Stomach (tissue), 9 donors: ENCODE measurements around the gene UBD. TPM values are rescaled to one million over a fixed set of nuclear protein-coding genes. Genes with fewer than 3 reads are reported as not detected.

Experiments used
- DNase-seq, 2 donors: peaks; one replicate each; pipeline versions ENCODE4 v3.0.0 to v3.0.0-alpha.2; 2013 to 2019
- H3K27ac ChIP-seq, 5 donors: fragments of 200-600 bp in 4 of 5; sonication (generic) in 4 of 5; one replicate each; pipeline ENCODE4 v1.5.1; 2013 to 2019; ENCODE audit warnings: mild to moderate bottlenecking in 1 of 5, moderate library complexity in 1 of 5
- H3K27me3 ChIP-seq, 3 donors: fragments of 200-600 bp; sonication (generic); one replicate each; pipeline ENCODE4 v1.5.1; 2017 to 2019; ENCODE audit warnings: mixed run types in 1 of 3
- H3K36me3 ChIP-seq, 4 donors: fragments of 200-600 bp; sonication (generic); 1 replicate in 3 of 4; 2 replicates in 1 of 4; pipeline ENCODE4 v1.5.1; 2016 to 2019
- H3K4me1 ChIP-seq, 4 donors: fragments of 200-600 bp; sonication (generic); one replicate each; pipeline ENCODE4 v1.5.1; 2016 to 2019
- H3K4me3 ChIP-seq, 4 donors: fragments of 200-600 bp; sonication (generic) in 3 of 4; one replicate each; pipeline ENCODE4 v1.5.1; 2016 to 2019; ENCODE audit warnings: mild to moderate bottlenecking in 1 of 4
- H3K9me3 ChIP-seq, 4 donors: fragments of 200-600 bp; sonication (generic); one replicate each; pipeline ENCODE4 v1.5.1; 2016 to 2019
- CTCF ChIP-seq, 7 experiments: fragments of 450-650 bp in 4 of 7; fragments of 200-600 bp in 3 of 7; sonication (generic) in 3 of 7; IDR thresholded peaks; one replicate each; pipeline ENCODE4 v1.5.1; 2016 to 2019; ENCODE audit warnings: antibody characterized with exemption in 7 of 7, control low read depth in 2 of 7, mild to moderate bottlenecking in 1 of 7
- EP300 ChIP-seq: sonication (generic); formaldehyde crosslinking; IDR thresholded peaks from one replicate; pipeline ENCODE4 v1.6.1; 2017; ENCODE audit warnings: antibody characterized with exemption
- POLR2A ChIP-seq, 4 donors: fragments of 450-650 bp; IDR thresholded peaks; one replicate each; pipeline ENCODE4 v1.6.1; 2016; ENCODE audit warnings: antibody characterized with exemption in 4 of 4, control low read depth in 2 of 4, mild to moderate bottlenecking in 1 of 4, moderate library complexity in 1 of 4
- POLR2AphosphoS5 ChIP-seq, 3 donors: sonication (generic); formaldehyde crosslinking; IDR thresholded peaks; one replicate each; pipeline ENCODE4 v1.6.1; 2016; ENCODE audit warnings: antibody characterized with exemption in 3 of 3
- WGBS, 5 donors: extraction: QIAGEN DNeasy Blood & Tissue Kit in 3 of 5; methylation state at CpG; one replicate each; pipeline versions ENCODE4 v1.1.5 to v1.1.7; 2013 to 2018; 5-methylcytosine and 5-hydroxymethylcytosine counted together
- intact Hi-C: fragments of 100-400 bp; cut with DNase I; formaldehyde crosslinking; loops from one replicate; pipeline ENCODE4 v1.15.1; 2023; ENCODE audit warnings: low total_unique reads
- polyA plus RNA-seq, 3 donors: library from polyadenylated mRNA; stranded (reverse); fragments of 200-250 nt; gene quantifications; one replicate each; pipeline ENCODE4 v1.2.3, GENCODE V29; 2013
- total RNA-seq, 5 donors: library from RNA; depleted of rRNA; stranded (reverse); fragments of >200 nt; gene quantifications; one replicate each; pipeline versions ENCODE4 v1.1.0 to v1.2.3, GENCODE V29; 2014 to 2016
- donor health status: healthy with polysubstance abuse.
- donor health status: Bipolar disorder and iron deficiency.
- donor health status: healthy.

The UBD gene
- total and polyA plus RNA-seq, 8 donors: 4.0 to 65.8 (median 7.7) TPM; not detected in 3

- no peaks in the 10 kb centered on the region for H3K9me3 ChIP-seq
- no peak for TF ChIP-seq CTCF (IDR thresholded peaks at IDR 0.05)
- TF ChIP-seq POLR2A (IDR thresholded peaks at IDR 0.05): no peak
- TF ChIP-seq EP300: no peak
- TF ChIP-seq POLR2AphosphoS5 (IDR thresholded peaks at IDR 0.05): no peak
- H3K4me1 ChIP-seq: no peaks in the 10 kb centered on the region
- intact Hi-C loops: no loop called here
- peaks cover 24 to 70% (median 66%) of the 10 kb centered on the region in 4 donors for H3K36me3 ChIP-seq
- H3K27me3 ChIP-seq: no peaks in the 10 kb centered on the region
- no peak for DNase-seq
- H3K4me3 ChIP-seq: no peak overlapping the region
- WGBS, 5 donors: 80 to 89% (median 88%) methylated on average over 11 of the region's 11 CpGs
- no peak overlapping the region for H3K27ac ChIP-seq
Observed at GRCh38 chr6:29603456-29603855, 43.9 kb upstream of the UBD start.

GRCh38 chr6:29602564-29603361 is 43.2 kb upstream of the UBD start:
- Histone ChIP-seq H3K4me3 (no peak overlapping the region), H3K27ac (no peak overlapping the region), H3K4me1 (no peaks in the 10 kb centered on the region), H3K27me3 (no peaks in the 10 kb centered on the region), H3K36me3 (peaks cover 18 to 63% (median 59%) of the 10 kb centered on the region in 4 donors), H3K9me3 (no peaks in the 10 kb centered on the region)
- intact Hi-C loops: no loop called here
- 77 to 83% (median 82%) methylated on average over 12 of the region's 12 CpGs for WGBS, 5 donors
- peak in 1 of 2 donors; percentile 34 for DNase-seq
- no peak for TF ChIP-seq POLR2A (IDR thresholded peaks at IDR 0.05)
- no peak for TF ChIP-seq CTCF (IDR thresholded peaks at IDR 0.05)
- TF ChIP-seq EP300: no peak
- TF ChIP-seq POLR2AphosphoS5 (IDR thresholded peaks at IDR 0.05): no peak

GRCh38 chr6:29598172-29598747 is 38.7 kb upstream of the UBD start:
- H3K27me3 ChIP-seq: peaks cover 0 to 11% (median 6%) of the 10 kb centered on the region in 3 donors
- H3K36me3 ChIP-seq: peaks cover 4 to 18% (median 14%) of the 10 kb centered on the region in 4 donors
- DNase-seq: no peak
- no peak overlapping the region for H3K27ac ChIP-seq
- no peaks in the 10 kb centered on the region for H3K4me1 ChIP-seq
- no peak for TF ChIP-seq CTCF (IDR thresholded peaks at IDR 0.05)
- no peak for TF ChIP-seq EP300
- TF ChIP-seq POLR2AphosphoS5 (IDR thresholded peaks at IDR 0.05): no peak
- no peak for TF ChIP-seq POLR2A (IDR thresholded peaks at IDR 0.05)
- intact Hi-C loops: no loop called here
- no peak overlapping the region for H3K4me3 ChIP-seq
- H3K9me3 ChIP-seq: no peaks in the 10 kb centered on the region
- 21 to 33% (median 25%) methylated on average over 2 of the region's 2 CpGs for WGBS, 5 donors

GRCh38 chr6:29597184-29597583 is 37.7 kb upstream of the UBD start:
- intact Hi-C loops: no loop called here
- H3K9me3 ChIP-seq: no peaks in the 10 kb centered on the region
- H3K4me3 ChIP-seq: no peak overlapping the region
- H3K27me3 ChIP-seq: peaks cover 0 to 22% (median 6%) of the 10 kb centered on the region in 3 donors
- no peak for TF ChIP-seq CTCF (IDR thresholded peaks at IDR 0.05)
- no peak for TF ChIP-seq EP300
- no peak for TF ChIP-seq POLR2A (IDR thresholded peaks at IDR 0.05)
- no peak for TF ChIP-seq POLR2AphosphoS5 (IDR thresholded peaks at IDR 0.05)
- no peak for DNase-seq
- H3K36me3 ChIP-seq: peaks cover 2 to 7% (median 4%) of the 10 kb centered on the region in 4 donors
- no peak overlapping the region for H3K27ac ChIP-seq
- H3K4me1 ChIP-seq: no peaks in the 10 kb centered on the region
- WGBS, 5 donors: 73 to 86% (median 82%) methylated on average over 2 of the region's 2 CpGs
